Neural cell (in vitro differentiated cells): ENCODE data around the gene PAK1.

ENCODE experiments used
- CTCF ChIP-seq: fragments of 450-650 bp; IDR thresholded peaks from 2 replicates; pipeline ENCODE4 v1.5.1; 2014; ENCODE audit warnings: antibody characterized with exemption, mild to moderate bottlenecking, moderate library complexity; ENCODE audit not compliant: poor library complexity, severe bottlenecking
- EP300 ChIP-seq: fragments of 450-650 bp; conservative IDR thresholded peaks from 2 replicates; pipeline ENCODE4 v1.6.1; 2014; ENCODE audit warnings: antibody characterized with exemption, mild to moderate bottlenecking, moderate library complexity; ENCODE audit not compliant: poor library complexity, severe bottlenecking
- SMC3 ChIP-seq: fragments of 450-650 bp; conservative IDR thresholded peaks from 2 replicates; pipeline ENCODE4 v1.6.1; 2014; ENCODE audit warnings: antibody characterized with exemption, mild to moderate bottlenecking, moderate library complexity; ENCODE audit not compliant: poor library complexity
- TAF1 ChIP-seq: IDR thresholded peaks from 2 replicates; pipeline ENCODE4 v1.6.1; 2012; ENCODE audit warnings: low read depth

- TF ChIP-seq TAF1 (no peak), CTCF (no peak), EP300 (no peak), SMC3 (no peak)
Observed at GRCh38 chr11:77409046-77409445, 64.8 kb downstream of the PAK1 start.
